ENCODE results near the gene CCDC116.
A peak's percentile ranks its signal among the peaks of the same experiment; 100 is the strongest.
"Not testable (repeated sequence)": the region's sequence is repeated elsewhere in the genome, so short reads cannot be mapped to it uniquely, and the experiment has no call there.

CCDC116 gene

GRCh38 chr22:21677606-21678443 lies 45.3 kb downstream of the CCDC116 start:
- H3K9me3 ChIP-seq (ENCODE audit: insufficient read depth, low read depth, low read length), result peaks cover 4% of the 10 kb centered on the region
- no peak overlapping the region for H3K27ac ChIP-seq (ENCODE audit: low read depth, low read length)
- H3K9ac ChIP-seq (ENCODE audit: low read length), result no peak overlapping the region
- no peaks in the 10 kb centered on the region for H3K79me1 ChIP-seq (ENCODE audit: low read length)
- H2BK12ac ChIP-seq (ENCODE audit: low read length), result no peak overlapping the region
- no peaks in the 10 kb centered on the region for H3K79me2 ChIP-seq (ENCODE audit: control insufficient read depth, insufficient read depth, low read length, poor library complexity)
- H2AK5ac ChIP-seq (ENCODE audit: low read length), result no peak overlapping the region
- H4K12ac ChIP-seq (ENCODE audit: low read depth, low read length), result no peak overlapping the region
- peak overlapping the region; percentile 44 for H3K4me3 ChIP-seq (ENCODE audit: low read depth, low read length)
- no CpG with 5 or more reads among the region's 15 CpGs for WGBS (ENCODE audit: extremely low coverage, insufficient coverage, insufficient read length)
- peaks cover 51 to 52% of the 10 kb centered on the region in 2 experiments for H3K36me3 ChIP-seq (ENCODE audit: control insufficient read depth in 1 of 2, insufficient read depth in 2 of 2, low read length in 2 of 2)
- H3K4me1 ChIP-seq (ENCODE audit: control insufficient read depth in 1 of 2, insufficient read depth in 2 of 2, low read length in 2 of 2), result peaks cover 0 to 2% of the 10 kb centered on the region in 2 experiments
- H2BK120ac ChIP-seq (ENCODE audit: insufficient read depth, low read length, poor library complexity), result no peak overlapping the region
- H4K91ac ChIP-seq (ENCODE audit: low read depth, low read length), result no peak overlapping the region
- no peak overlapping the region for H2BK5ac ChIP-seq (ENCODE audit: low read depth, low read length, poor library complexity)
- H2AFZ ChIP-seq (ENCODE audit: insufficient read depth, low read length, poor library complexity), result no peak overlapping the region
- no peak overlapping the region for H3K23ac ChIP-seq (ENCODE audit: low read length)
- H3K4ac ChIP-seq (ENCODE audit: low read depth, low read length), result no peak overlapping the region
- H3K18ac ChIP-seq (ENCODE audit: low read length), result no peak overlapping the region
- H3K14ac ChIP-seq (ENCODE audit: low read length), result no peak overlapping the region
- H4K8ac ChIP-seq (ENCODE audit: low read depth, low read length), result no peak overlapping the region
- no peak for DNase-seq
- H3K4me2 ChIP-seq (ENCODE audit: low read length), result no peak overlapping the region
- H3K27me3 ChIP-seq (ENCODE audit: insufficient read depth, low read length), result no peaks in the 10 kb centered on the region

GRCh38 chr22:21678842-21679241 lies 46.3 kb downstream of the CCDC116 start:
- not testable (repeated sequence) for H3K9me3 ChIP-seq (ENCODE audit: insufficient read depth, low read depth, low read length); H3K79me2 ChIP-seq (ENCODE audit: control insufficient read depth, insufficient read depth, low read length, poor library complexity); H3K14ac ChIP-seq (ENCODE audit: low read length); H3K4ac ChIP-seq (ENCODE audit: low read depth, low read length); H2BK120ac ChIP-seq (ENCODE audit: insufficient read depth, low read length, poor library complexity); H4K91ac ChIP-seq (ENCODE audit: low read depth, low read length); H2BK12ac ChIP-seq (ENCODE audit: low read length); H3K4me2 ChIP-seq (ENCODE audit: low read length); DNase-seq; H2BK5ac ChIP-seq (ENCODE audit: low read depth, low read length, poor library complexity); H2AK5ac ChIP-seq (ENCODE audit: low read length); H3K4me1 ChIP-seq (ENCODE audit: control insufficient read depth in 1 of 2, insufficient read depth in 2 of 2, low read length in 2 of 2); H3K4me3 ChIP-seq (ENCODE audit: low read depth, low read length); H3K79me1 ChIP-seq (ENCODE audit: low read length); H4K8ac ChIP-seq (ENCODE audit: low read depth, low read length); H3K18ac ChIP-seq (ENCODE audit: low read length); H3K27me3 ChIP-seq (ENCODE audit: insufficient read depth, low read length); H3K27ac ChIP-seq (ENCODE audit: low read depth, low read length); H2AFZ ChIP-seq (ENCODE audit: insufficient read depth, low read length, poor library complexity); H4K12ac ChIP-seq (ENCODE audit: low read depth, low read length); H3K23ac ChIP-seq (ENCODE audit: low read length); H3K9ac ChIP-seq (ENCODE audit: low read length)
- H3K36me3 ChIP-seq (ENCODE audit: control insufficient read depth in 1 of 2, insufficient read depth in 2 of 2, low read length in 2 of 2), result peaks cover 48 to 49% of the 10 kb centered on the region in 2 experiments
- no CpG with 5 or more reads among the region's 12 CpGs for WGBS (ENCODE audit: extremely low coverage, insufficient coverage, insufficient read length)

- H2AK5ac ChIP-seq (ENCODE audit: low read length), result no peak overlapping the region
- no peak overlapping the region for H4K8ac ChIP-seq (ENCODE audit: low read depth, low read length)
- WGBS (ENCODE audit: extremely low coverage, insufficient coverage, insufficient read length), result no CpG with 5 or more reads among the region's 4 CpGs
- H2BK12ac ChIP-seq (ENCODE audit: low read length), result no peak overlapping the region
- H4K12ac ChIP-seq (ENCODE audit: low read depth, low read length), result no peak overlapping the region
- no peak overlapping the region for H2BK120ac ChIP-seq (ENCODE audit: insufficient read depth, low read length, poor library complexity)
- H2AFZ ChIP-seq (ENCODE audit: insufficient read depth, low read length, poor library complexity), result no peak overlapping the region
- H2BK5ac ChIP-seq (ENCODE audit: low read depth, low read length, poor library complexity), result no peak overlapping the region
- no peak overlapping the region for H3K4me3 ChIP-seq (ENCODE audit: low read depth, low read length)
- H3K4me2 ChIP-seq (ENCODE audit: low read length), result no peak overlapping the region
- H3K23ac ChIP-seq (ENCODE audit: low read length), result no peak overlapping the region
- no peak for DNase-seq
- peaks cover 45 to 46% of the 10 kb centered on the region in 2 experiments for H3K36me3 ChIP-seq (ENCODE audit: control insufficient read depth in 1 of 2, insufficient read depth in 2 of 2, low read length in 2 of 2)
- no peak overlapping the region for H3K14ac ChIP-seq (ENCODE audit: low read length)
- H3K27ac ChIP-seq (ENCODE audit: low read depth, low read length), result no peak overlapping the region
- no peak overlapping the region for H3K9ac ChIP-seq (ENCODE audit: low read length)
- no peaks in the 10 kb centered on the region for H3K27me3 ChIP-seq (ENCODE audit: insufficient read depth, low read length)
- H4K91ac ChIP-seq (ENCODE audit: low read depth, low read length), result no peak overlapping the region
- peaks cover 0 to 2% of the 10 kb centered on the region in 2 experiments for H3K4me1 ChIP-seq (ENCODE audit: control insufficient read depth in 1 of 2, insufficient read depth in 2 of 2, low read length in 2 of 2)
- H3K79me2 ChIP-seq (ENCODE audit: control insufficient read depth, insufficient read depth, low read length, poor library complexity), result no peaks in the 10 kb centered on the region
- no peak overlapping the region for H3K18ac ChIP-seq (ENCODE audit: low read length)
- no peak overlapping the region for H3K4ac ChIP-seq (ENCODE audit: low read depth, low read length)
- no peaks in the 10 kb centered on the region for H3K79me1 ChIP-seq (ENCODE audit: low read length)
- peaks cover 4% of the 10 kb centered on the region for H3K9me3 ChIP-seq (ENCODE audit: insufficient read depth, low read depth, low read length)
Observed at GRCh38 chr22:21679383-21679782, 46.8 kb downstream of the CCDC116 start.

GRCh38 chr22:21680830-21681565 lies 48.4 kb downstream of the CCDC116 start:
- no peak overlapping the region for H3K27ac ChIP-seq (ENCODE audit: low read depth, low read length)
- H3K36me3 ChIP-seq (ENCODE audit: control insufficient read depth in 1 of 2, insufficient read depth in 2 of 2, low read length in 2 of 2), result peaks cover 37 to 40% of the 10 kb centered on the region in 2 experiments
- no peaks in the 10 kb centered on the region for H3K79me2 ChIP-seq (ENCODE audit: control insufficient read depth, insufficient read depth, low read length, poor library complexity)
- H3K9me3 ChIP-seq (ENCODE audit: insufficient read depth, low read depth, low read length), result peaks cover under 1% of the 10 kb centered on the region
- no peak overlapping the region for H4K8ac ChIP-seq (ENCODE audit: low read depth, low read length)
- H3K9ac ChIP-seq (ENCODE audit: low read length), result no peak overlapping the region
- H3K4me1 ChIP-seq (ENCODE audit: control insufficient read depth in 1 of 2, insufficient read depth in 2 of 2, low read length in 2 of 2), result peaks cover 2 to 4% of the 10 kb centered on the region in 2 experiments
- no peak overlapping the region for H3K18ac ChIP-seq (ENCODE audit: low read length)
- no peak for DNase-seq
- no peaks in the 10 kb centered on the region for H3K79me1 ChIP-seq (ENCODE audit: low read length)
- no peak overlapping the region for H3K4me2 ChIP-seq (ENCODE audit: low read length)
- no peak overlapping the region for H2AFZ ChIP-seq (ENCODE audit: insufficient read depth, low read length, poor library complexity)
- WGBS (ENCODE audit: extremely low coverage, insufficient coverage, insufficient read length), result no CpG with 5 or more reads among the region's 21 CpGs
- no peak overlapping the region for H3K4ac ChIP-seq (ENCODE audit: low read depth, low read length)
- H2BK12ac ChIP-seq (ENCODE audit: low read length), result no peak overlapping the region
- H4K12ac ChIP-seq (ENCODE audit: low read depth, low read length), result no peak overlapping the region
- no peak overlapping the region for H4K91ac ChIP-seq (ENCODE audit: low read depth, low read length)
- H2AK5ac ChIP-seq (ENCODE audit: low read length), result no peak overlapping the region
- H2BK5ac ChIP-seq (ENCODE audit: low read depth, low read length, poor library complexity), result no peak overlapping the region
- H3K27me3 ChIP-seq (ENCODE audit: insufficient read depth, low read length), result no peaks in the 10 kb centered on the region
- no peak overlapping the region for H3K14ac ChIP-seq (ENCODE audit: low read length)
- H3K4me3 ChIP-seq (ENCODE audit: low read depth, low read length), result no peak overlapping the region
- no peak overlapping the region for H3K23ac ChIP-seq (ENCODE audit: low read length)
- H2BK120ac ChIP-seq (ENCODE audit: insufficient read depth, low read length, poor library complexity), result no peak overlapping the region

Data from trophoblast cell (in vitro differentiated cells and primary cell).